Measurements from ENCODE around the gene CD74. TPM values are rescaled to one million over a fixed set of nuclear protein-coding genes. Genes with fewer than 3 reads are reported as not detected.

The CD74 gene
- total and polyA plus RNA-seq, 2 of the 13 experiments (the other 11 are each of a cell fraction or from before 2014, with no cell fraction given): 34.1 to 84.4 TPM

- 0 out of 2 replicates have a peak, but pooled peaks have one; percentile 3 for TF ChIP-seq ZMYM4 (CRISPR knock-in tag; IDR thresholded peaks at IDR 0.05)
- TF ChIP-seq HINFP (CRISPR knock-in tag; IDR thresholded peaks at IDR 0.05; ENCODE audit: low read depth): 0 out of 2 replicates have a peak, but pooled peaks have one; percentile 33
- TF ChIP-seq ZNF121 (CRISPR knock-in tag; IDR thresholded peaks at IDR 0.05): peak; percentile 99
- TF ChIP-seq DBP (CRISPR knock-in tag; IDR thresholded peaks at IDR 0.05; ENCODE audit: not compliant biosample characterization): no peak
- peak; percentile 11; the same call in 1 of the 2 replicates for TF ChIP-seq PRMT3 (CRISPR knock-in tag; IDR thresholded peaks at IDR 0.05; ENCODE audit: borderline replicate concordance, low read depth)
- no peak for TF ChIP-seq ZNF691 (CRISPR knock-in tag; IDR thresholded peaks at IDR 0.05; ENCODE audit: borderline replicate concordance, low read depth)
- TF ChIP-seq HNF1A (IDR thresholded peaks at IDR 0.05; ENCODE audit: low read depth): 0 out of 2 replicates have a peak, but pooled peaks have one; percentile 10
- TF ChIP-seq HNF1A (CRISPR knock-in tag; IDR thresholded peaks at IDR 0.05; ENCODE audit: borderline replicate concordance): no peak
- TF ChIP-seq ZNF704 (CRISPR knock-in tag; IDR thresholded peaks at IDR 0.05; ENCODE audit: borderline replicate concordance): no peak
- 0 out of 2 replicates have a peak, but pooled peaks have one; percentile 15 for TF ChIP-seq ZNF724P (CRISPR knock-in tag; IDR thresholded peaks at IDR 0.05; ENCODE audit: borderline replicate concordance)
- 0 out of 2 replicates have a peak, but pooled peaks have one; percentile 16 for TF ChIP-seq PATZ1 (CRISPR knock-in tag; IDR thresholded peaks at IDR 0.05)
- peak; percentile 81; the same call in 1 of the 2 replicates for TF ChIP-seq ZNF362 (CRISPR knock-in tag; IDR thresholded peaks at IDR 0.05; ENCODE audit: borderline replicate concordance)
- 0 out of 2 replicates have a peak, but pooled peaks have one; percentile 15 for TF ChIP-seq HDAC2 (CRISPR knock-in tag; IDR thresholded peaks at IDR 0.05)
- peak; percentile 20; the same call in 1 of the 2 replicates for TF ChIP-seq ZNF564 (CRISPR knock-in tag; IDR thresholded peaks at IDR 0.05)
These were observed 54.2 kb downstream of the CD74 start (continued) for GRCh38 chr5:150358261-150359095.

Measured in HepG2 (cell line).